ENCODE data around the gene TMEM98. TPM values are rescaled to one million over a fixed set of nuclear protein-coding genes. Genes with fewer than 3 reads are reported as not detected.

TMEM98 gene
- total RNA-seq, result 10.4 and 58.1 TPM in 2 replicates

GRCh38 chr17:32927724-32928585 is at the start of gene TMEM98:
Gene TMEM98 (plus strand): TSS chr17:32928153. CDS start chr17:32931529, 3,376 bp downstream.

Other genes starting within 250 kb of the TMEM98 start
- 60.1 and 75.7 TPM in 2 replicates for gene MYO1D, start 51.0 kb upstream of the TMEM98 start, total RNA-seq
- gene SPACA3, start 63.7 kb downstream of the TMEM98 start, total RNA-seq, result not detected in 2 replicates